ENCODE results near the gene SH3RF1.

SH3RF1 gene

DNA sequence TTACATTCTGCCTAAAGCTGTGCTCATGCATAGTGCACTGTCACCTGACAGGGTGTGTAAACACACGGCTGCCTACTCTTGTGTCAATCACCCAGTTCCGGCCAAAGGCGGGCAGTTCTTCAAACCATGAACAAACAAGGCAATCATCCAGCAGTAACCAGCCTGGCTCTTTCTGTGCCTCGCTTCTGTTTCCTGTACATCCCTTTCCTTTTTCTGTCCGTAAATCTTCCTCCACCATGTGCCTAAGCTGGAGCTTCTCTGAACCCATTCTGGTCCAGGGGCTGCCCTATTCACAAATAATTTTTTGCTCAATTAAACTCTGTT lies 199.9 kb downstream of the SH3RF1 start:
- H3K4me1 Mint-ChIP-seq (ENCODE audit: low read depth) = no peaks in the 10 kb centered on the region
- no peak overlapping the region for H3K4me3 Mint-ChIP-seq
- H3K27me3 Mint-ChIP-seq (ENCODE audit: low read depth) = no peaks in the 10 kb centered on the region
- H3K36me3 Mint-ChIP-seq (ENCODE audit: low read depth) = no peaks in the 10 kb centered on the region
- H3K9me3 Mint-ChIP-seq = no peaks in the 10 kb centered on the region
- no peak overlapping the region for H3K27ac Mint-ChIP-seq
- no peak for DNase-seq (ENCODE audit: low spot score)

GRCh38 chr4:169070071-169070894 lies 200.5 kb downstream of the SH3RF1 start:
- Mint-ChIP-seq H3K4me1 (ENCODE audit: low read depth) (no peaks in the 10 kb centered on the region), H3K27me3 (ENCODE audit: low read depth) (no peaks in the 10 kb centered on the region), H3K27ac (no peak overlapping the region), H3K4me3 (no peak overlapping the region), H3K9me3 (no peaks in the 10 kb centered on the region), H3K36me3 (ENCODE audit: low read depth) (no peaks in the 10 kb centered on the region)
- DNase-seq (ENCODE audit: low spot score) = no peak

DNA sequence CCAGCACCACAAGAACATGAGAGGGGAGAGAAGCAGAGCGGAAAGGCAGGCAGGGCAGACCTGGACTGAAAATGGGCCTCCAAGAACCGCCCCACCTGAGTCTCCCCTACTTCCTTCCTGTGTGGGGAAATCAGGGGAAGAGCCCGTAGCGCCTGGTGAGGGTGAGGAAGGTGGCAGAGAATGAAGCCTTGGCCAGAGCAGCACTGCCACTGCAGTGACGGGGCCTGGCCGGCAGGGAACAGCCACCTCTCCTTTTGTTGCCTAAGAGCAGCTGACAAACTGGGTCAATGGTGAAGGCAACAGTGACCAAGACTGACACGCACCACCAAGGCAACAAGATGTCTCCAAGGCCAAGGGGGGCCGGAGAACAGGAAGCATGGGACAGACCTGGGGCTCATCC lies 202.3 kb downstream of the SH3RF1 start:
- Mint-ChIP-seq H3K27ac (no peak overlapping the region), H3K4me1 (ENCODE audit: low read depth) (no peaks in the 10 kb centered on the region), H3K9me3 (no peaks in the 10 kb centered on the region), H3K36me3 (ENCODE audit: low read depth) (no peaks in the 10 kb centered on the region), H3K27me3 (ENCODE audit: low read depth) (no peaks in the 10 kb centered on the region), H3K4me3 (no peak overlapping the region)
- DNase-seq (ENCODE audit: low spot score) = no peak

DNA sequence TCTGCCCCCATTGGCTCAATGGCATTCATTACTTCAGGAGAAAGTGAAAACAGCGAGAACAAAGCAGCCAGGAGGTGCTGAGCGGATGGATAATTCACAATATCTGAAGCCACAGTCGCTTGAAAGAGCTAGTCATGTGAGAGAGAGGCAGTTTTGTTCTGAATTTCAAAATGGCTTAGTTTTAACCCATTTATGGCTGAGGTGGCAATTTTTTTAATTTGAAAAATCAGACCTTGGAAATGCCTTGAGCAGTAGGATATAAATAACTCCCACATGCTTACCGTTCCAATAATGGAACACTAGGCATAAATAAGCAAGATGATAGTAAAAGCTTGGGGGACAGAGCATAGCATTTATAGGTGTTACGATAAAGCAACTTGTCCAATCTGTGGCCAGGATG lies 203.8 kb downstream of the SH3RF1 start:
- no peak overlapping the region for H3K27ac Mint-ChIP-seq
- no peaks in the 10 kb centered on the region for H3K27me3 Mint-ChIP-seq (ENCODE audit: low read depth)
- no peak overlapping the region for H3K4me3 Mint-ChIP-seq
- DNase-seq (ENCODE audit: low spot score) = no peak
- H3K9me3 Mint-ChIP-seq = no peaks in the 10 kb centered on the region
- H3K36me3 Mint-ChIP-seq (ENCODE audit: low read depth) = no peaks in the 10 kb centered on the region
- H3K4me1 Mint-ChIP-seq (ENCODE audit: low read depth) = no peaks in the 10 kb centered on the region

- Mint-ChIP-seq H3K4me3 (no peak overlapping the region), H3K9me3 (no peaks in the 10 kb centered on the region), H3K36me3 (ENCODE audit: low read depth) (no peaks in the 10 kb centered on the region), H3K4me1 (ENCODE audit: low read depth) (no peaks in the 10 kb centered on the region), H3K27ac (no peak overlapping the region), H3K27me3 (ENCODE audit: low read depth) (no peaks in the 10 kb centered on the region)
- no peak for DNase-seq (ENCODE audit: low spot score)
Observed at GRCh38 chr4:169064296-169064695, 206.5 kb downstream of the SH3RF1 start.

- no peak overlapping the region for H3K4me3 Mint-ChIP-seq
- no peak overlapping the region for H3K27ac Mint-ChIP-seq
- no peaks in the 10 kb centered on the region for H3K36me3 Mint-ChIP-seq (ENCODE audit: low read depth)
- H3K4me1 Mint-ChIP-seq (ENCODE audit: low read depth) = no peaks in the 10 kb centered on the region
- DNase-seq (ENCODE audit: low spot score) = no peak
- H3K27me3 Mint-ChIP-seq (ENCODE audit: low read depth) = no peaks in the 10 kb centered on the region
- no peaks in the 10 kb centered on the region for H3K9me3 Mint-ChIP-seq
Observed at GRCh38 chr4:169063441-169063840, 207.3 kb downstream of the SH3RF1 start.

DNA sequence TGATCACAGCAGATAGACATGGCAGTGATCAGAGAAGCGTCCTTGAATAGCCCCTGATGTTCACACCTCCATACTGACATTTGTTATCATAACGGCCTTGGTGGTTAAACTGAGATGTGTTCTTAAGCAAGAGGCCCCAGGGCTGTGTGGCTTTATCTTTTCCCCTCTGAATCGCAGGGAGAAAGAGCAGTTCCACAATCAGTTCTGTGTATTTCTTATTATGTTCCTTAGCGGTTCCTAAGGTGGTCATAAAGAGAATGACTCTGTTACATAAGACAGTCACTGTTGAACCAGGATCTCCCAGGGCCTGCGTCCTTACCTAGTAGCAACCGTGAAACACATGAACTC lies 207.9 kb downstream of the SH3RF1 start:
- no peaks in the 10 kb centered on the region for H3K4me1 Mint-ChIP-seq (ENCODE audit: low read depth)
- H3K27ac Mint-ChIP-seq = no peak overlapping the region
- H3K9me3 Mint-ChIP-seq = no peaks in the 10 kb centered on the region
- no peaks in the 10 kb centered on the region for H3K27me3 Mint-ChIP-seq (ENCODE audit: low read depth)
- no peak overlapping the region for H3K4me3 Mint-ChIP-seq
- DNase-seq (ENCODE audit: low spot score) = no peak
- H3K36me3 Mint-ChIP-seq (ENCODE audit: low read depth) = no peaks in the 10 kb centered on the region

DNA sequence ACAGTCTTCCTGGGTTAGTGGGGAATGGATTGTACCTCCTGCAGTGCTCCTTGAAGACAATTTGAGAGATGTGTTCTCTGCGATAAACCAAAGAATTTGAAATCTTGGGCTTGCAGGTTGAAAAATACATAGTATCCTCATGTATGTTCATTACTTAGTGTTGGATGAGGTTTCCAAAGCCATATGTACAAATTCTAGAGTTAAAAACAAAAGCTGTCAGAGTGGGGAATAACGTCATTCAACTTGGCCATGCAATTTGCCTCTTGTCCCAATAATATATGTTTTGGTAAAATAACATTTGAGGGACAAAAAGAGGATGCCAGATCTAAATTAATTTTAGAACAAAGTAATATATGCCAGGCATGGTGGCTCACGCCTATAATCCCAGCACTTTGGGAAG lies 209.4 kb downstream of the SH3RF1 start:
- Mint-ChIP-seq H3K36me3 (ENCODE audit: low read depth) (no peaks in the 10 kb centered on the region), H3K27ac (no peak overlapping the region), H3K4me3 (no peak overlapping the region), H3K9me3 (no peaks in the 10 kb centered on the region), H3K27me3 (ENCODE audit: low read depth) (no peaks in the 10 kb centered on the region), H3K4me1 (ENCODE audit: low read depth) (no peaks in the 10 kb centered on the region)
- no peak for DNase-seq (ENCODE audit: low spot score)

GRCh38 chr4:169060391-169061091 lies 210.2 kb downstream of the SH3RF1 start:
- Mint-ChIP-seq H3K27ac (no peak overlapping the region), H3K4me1 (ENCODE audit: low read depth) (no peaks in the 10 kb centered on the region), H3K36me3 (ENCODE audit: low read depth) (no peaks in the 10 kb centered on the region), H3K27me3 (ENCODE audit: low read depth) (no peaks in the 10 kb centered on the region), H3K9me3 (no peaks in the 10 kb centered on the region), H3K4me3 (no peak overlapping the region)
- DNase-seq (ENCODE audit: low spot score) = no peak

DNA sequence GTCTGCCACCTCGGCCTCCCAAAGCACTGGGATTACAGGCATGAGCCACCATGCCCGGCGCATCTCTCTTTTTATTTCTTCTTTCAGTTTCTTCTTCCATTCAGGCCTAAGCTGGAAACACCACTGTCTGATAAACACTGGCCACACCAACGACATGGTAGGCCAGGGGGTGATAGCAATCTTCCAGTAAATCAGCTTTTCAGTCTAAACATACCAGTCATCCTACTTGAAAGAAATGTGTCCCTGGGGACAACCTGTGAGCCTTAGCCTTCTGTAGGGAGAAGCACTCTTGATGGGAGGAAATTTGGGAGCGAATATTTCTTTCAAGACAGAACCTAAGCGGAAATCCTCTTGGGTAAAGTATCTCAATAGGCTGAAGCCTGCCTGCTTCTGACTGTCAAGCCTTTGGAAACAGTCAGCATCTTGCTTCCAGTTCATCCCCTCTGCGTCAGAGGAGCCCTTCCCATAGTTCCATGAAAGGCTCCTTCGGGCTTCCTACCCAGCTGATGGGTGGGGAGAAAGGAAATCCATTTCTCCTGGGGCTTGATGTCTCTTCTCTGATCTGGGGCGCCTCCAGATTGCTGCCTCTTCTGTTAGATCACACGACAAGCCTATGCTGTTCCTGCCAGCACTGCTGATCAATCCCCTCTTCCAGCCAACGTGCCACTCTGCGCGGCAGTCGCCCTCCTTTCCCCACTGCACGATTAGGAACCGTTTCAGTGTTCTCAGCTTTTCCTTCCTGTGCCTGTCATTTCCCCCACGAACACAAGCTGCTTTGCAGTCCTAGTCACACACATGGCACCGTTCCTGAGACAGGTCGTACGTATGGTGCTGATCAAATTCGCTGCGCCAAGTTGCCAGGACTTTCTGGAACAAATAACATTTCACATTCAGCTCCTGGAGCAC lies 211.2 kb downstream of the SH3RF1 start:
- Mint-ChIP-seq H3K36me3 (ENCODE audit: low read depth) (no peaks in the 10 kb centered on the region), H3K4me1 (ENCODE audit: low read depth) (no peaks in the 10 kb centered on the region), H3K9me3 (no peaks in the 10 kb centered on the region), H3K4me3 (no peak overlapping the region), H3K27me3 (ENCODE audit: low read depth) (no peaks in the 10 kb centered on the region), H3K27ac (no peak overlapping the region)
- DNase-seq (ENCODE audit: low spot score) = no peak

DNA sequence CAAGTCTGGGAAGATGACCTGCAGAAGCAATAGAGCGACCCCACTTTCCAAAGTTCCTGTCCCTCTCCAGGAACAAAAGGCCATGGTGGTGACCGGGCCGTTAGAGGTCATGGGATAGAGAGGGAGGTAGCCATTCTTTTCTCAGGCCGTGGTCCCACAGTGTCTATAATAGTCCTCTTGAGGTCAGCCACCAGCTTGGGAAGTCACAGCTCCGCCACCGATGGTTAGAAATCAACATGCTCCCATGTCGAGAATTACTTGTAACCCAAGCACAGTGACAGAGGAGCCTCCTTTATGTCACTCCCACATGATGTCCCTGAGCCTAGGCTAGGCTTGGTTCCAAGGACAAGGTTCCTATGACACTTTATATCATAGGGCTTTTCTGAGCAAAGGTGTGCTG lies 212.4 kb downstream of the SH3RF1 start:
- Mint-ChIP-seq H3K9me3 (no peaks in the 10 kb centered on the region), H3K27ac (no peak overlapping the region), H3K36me3 (ENCODE audit: low read depth) (no peaks in the 10 kb centered on the region), H3K4me1 (ENCODE audit: low read depth) (no peaks in the 10 kb centered on the region), H3K27me3 (ENCODE audit: low read depth) (no peaks in the 10 kb centered on the region), H3K4me3 (no peak overlapping the region)
- DNase-seq (ENCODE audit: low spot score) = no peak

- no peaks in the 10 kb centered on the region for H3K36me3 Mint-ChIP-seq (ENCODE audit: low read depth)
- no peak overlapping the region for H3K4me3 Mint-ChIP-seq
- H3K27me3 Mint-ChIP-seq (ENCODE audit: low read depth) = no peaks in the 10 kb centered on the region
- no peaks in the 10 kb centered on the region for H3K9me3 Mint-ChIP-seq
- H3K27ac Mint-ChIP-seq = no peak overlapping the region
- no peaks in the 10 kb centered on the region for H3K4me1 Mint-ChIP-seq (ENCODE audit: low read depth)
- no peak for DNase-seq (ENCODE audit: low spot score)
Observed at GRCh38 chr4:169054879-169055278, 215.9 kb downstream of the SH3RF1 start.

- Mint-ChIP-seq H3K27me3 (ENCODE audit: low read depth) (no peaks in the 10 kb centered on the region), H3K36me3 (ENCODE audit: low read depth) (no peaks in the 10 kb centered on the region), H3K9me3 (no peaks in the 10 kb centered on the region), H3K4me3 (no peak overlapping the region), H3K4me1 (ENCODE audit: low read depth) (no peaks in the 10 kb centered on the region), H3K27ac (no peak overlapping the region)
- DNase-seq (ENCODE audit: low spot score) = no peak
Observed at GRCh38 chr4:169052594-169052945, 218.2 kb downstream of the SH3RF1 start.

All from T-helper 2 cell treated with Interferon-gamma antibody and Interleukin-4, amounts not matched to agents 5 μg/mL and 100 μg/mL, for 36 hours (primary cell).